WTC11 (cell line): ENCODE measurements around the gene HS3ST4. TPM values are rescaled to one million over a fixed set of nuclear protein-coding genes. Genes with fewer than 3 reads are reported as not detected.
A peak's percentile ranks its signal among the peaks of the same experiment; 100 is the strongest.

Source experiments
- ATAC-seq: fragments of 200-7000 bp; cut with Tn5 transposase; 2 replicates; pipeline ENCODE4 v1.10.0; 2021; ENCODE audit warnings: mild to moderate bottlenecking, moderate library complexity
- CTCF ChIA-PET: fragments of 300-600 bp; sonication (Branson Sonifier 250); formaldehyde crosslinking; loops from one replicate; lab custom pipeline; 2021; ENCODE audit warnings: antibody characterized with exemption; lab: Charles Lee
- POLR2A ChIA-PET: fragments of 350-600 bp; sonication (Branson Sonifier 250); formaldehyde crosslinking; loops from one replicate; lab custom pipeline; 2021; ENCODE audit warnings: antibody characterized with exemption; lab: Charles Lee
- DNase-seq: peaks from one replicate; pipeline ENCODE4 v3.0.0; 2021; ENCODE audit warnings: low spot score
- H3K27ac Mint-ChIP-seq: 2 replicates; pipeline ENCODE4 v1.8.0; 2021; ENCODE audit warnings: mixed read lengths
- H3K27me3 Mint-ChIP-seq: 2 replicates; pipeline ENCODE4 v1.8.0; 2021; ENCODE audit warnings: low read depth, mild to moderate bottlenecking, moderate library complexity, mixed read lengths
- H3K36me3 Mint-ChIP-seq: 2 replicates; pipeline ENCODE4 v1.8.0; 2021; ENCODE audit warnings: mixed read lengths
- H3K4me1 Mint-ChIP-seq: 2 replicates; pipeline ENCODE4 v1.8.0; 2022; ENCODE audit warnings: mixed read lengths
- H3K4me3 Mint-ChIP-seq: 2 replicates; pipeline ENCODE4 v1.8.0; 2021; ENCODE audit warnings: mild to moderate bottlenecking, moderate library complexity, mixed read lengths
- H3K9me3 Mint-ChIP-seq: 2 replicates; pipeline ENCODE4 v1.8.0; 2021; ENCODE audit warnings: mixed read lengths
- ATF1 ChIP-seq: sonication (generic); formaldehyde crosslinking; IDR thresholded peaks from 2 replicates; pipeline ENCODE4 v1.8.1; 2023; ENCODE audit warnings: mild to moderate bottlenecking, moderate library complexity, missing genetic modification reagents
- ATF2 ChIP-seq: sonication (generic); formaldehyde crosslinking; IDR thresholded peaks from 2 replicates; pipeline ENCODE4 v1.8.1; 2022; ENCODE audit warnings: low read depth, missing genetic modification reagents, borderline replicate concordance
- ATF3 ChIP-seq: sonication (generic); formaldehyde crosslinking; conservative IDR thresholded peaks from 2 replicates; pipeline ENCODE4 v1.8.1; 2022; ENCODE audit warnings: mild to moderate bottlenecking, missing genetic modification reagents
- CBFB ChIP-seq: sonication (generic); formaldehyde crosslinking; IDR thresholded peaks from 2 replicates; pipeline ENCODE4 v1.8.1; 2022; ENCODE audit warnings: mild to moderate bottlenecking, low read depth, missing genetic modification reagents
- CDX4 ChIP-seq: fragments of 250-450 bp; sonication (Bioruptor Pico); IDR thresholded peaks from 2 replicates; pipeline ENCODE4 v1.9.0; 2021; ENCODE audit warnings: moderate library complexity, mild to moderate bottlenecking, inconsistent platforms, borderline replicate concordance
- ERG ChIP-seq: fragments of 250-450 bp; sonication (Bioruptor Pico); IDR thresholded peaks from 2 replicates; pipeline ENCODE4 v1.8.0; 2021; ENCODE audit warnings: mild to moderate bottlenecking
- FOXJ3 ChIP-seq: sonication (generic); formaldehyde crosslinking; IDR thresholded peaks from 2 replicates; pipeline ENCODE4 v1.9.0; 2021; ENCODE audit warnings: missing genetic modification reagents, mild to moderate bottlenecking, borderline replicate concordance
- FOXP1 ChIP-seq: sonication (generic); formaldehyde crosslinking; IDR thresholded peaks from 2 replicates; pipeline ENCODE4 v1.8.0; 2022; ENCODE audit warnings: missing genetic modification reagents, mild to moderate bottlenecking, moderate library complexity, borderline replicate concordance
- KAT7 ChIP-seq: sonication (generic); formaldehyde crosslinking; IDR thresholded peaks from 2 replicates; pipeline ENCODE4 v1.8.1; 2023; ENCODE audit warnings: missing genetic modification reagents, mild to moderate bottlenecking, borderline replicate concordance
- MAX ChIP-seq: sonication (generic); formaldehyde crosslinking; IDR thresholded peaks from 2 replicates; pipeline ENCODE4 v1.8.0; 2022; ENCODE audit warnings: mild to moderate bottlenecking, missing genetic modification reagents
- MXD4 ChIP-seq: fragments of 250-450 bp; sonication (Bioruptor Pico); IDR thresholded peaks from 2 replicates; pipeline ENCODE4 v1.8.0; 2021; ENCODE audit warnings: mild to moderate bottlenecking, moderate library complexity, borderline replicate concordance
- PRDM15 ChIP-seq: sonication (generic); formaldehyde crosslinking; IDR thresholded peaks from 2 replicates; pipeline ENCODE4 v1.8.0; 2022; ENCODE audit warnings: missing genetic modification reagents
- SMAD3 ChIP-seq: sonication (generic); formaldehyde crosslinking; IDR thresholded peaks from 2 replicates; pipeline ENCODE4 v1.8.0; 2022; ENCODE audit warnings: missing genetic modification reagents, mild to moderate bottlenecking, borderline replicate concordance
- SMAD4 ChIP-seq: sonication (generic); formaldehyde crosslinking; IDR thresholded peaks from 2 replicates; pipeline ENCODE4 v1.8.0; 2022; ENCODE audit warnings: mild to moderate bottlenecking, missing genetic modification reagents
- ZMAT4 ChIP-seq: fragments of 250-450 bp; sonication (Bioruptor Pico); IDR thresholded peaks from 2 replicates; pipeline ENCODE4 v1.9.0; 2021; ENCODE audit warnings: mild to moderate bottlenecking
- ZNF219 ChIP-seq: sonication (generic); formaldehyde crosslinking; IDR thresholded peaks from 2 replicates; pipeline ENCODE4 v1.8.0; 2023; ENCODE audit warnings: missing genetic modification reagents, mild to moderate bottlenecking, borderline replicate concordance
- ZNF396 ChIP-seq: fragments of 250-450 bp; sonication (Bioruptor Pico); IDR thresholded peaks from 2 replicates; pipeline ENCODE4 v1.8.0; 2021; ENCODE audit warnings: mild to moderate bottlenecking, moderate library complexity, borderline replicate concordance
- ZNF423 ChIP-seq: fragments of 250-450 bp; sonication (Bioruptor Pico); IDR thresholded peaks from 2 replicates; pipeline ENCODE4 v2.1.2; 2022; ENCODE audit warnings: mild to moderate bottlenecking, moderate library complexity
- ZNF671 ChIP-seq: fragments of 250-450 bp; sonication (Bioruptor Pico); IDR thresholded peaks from 2 replicates; pipeline ENCODE4 v1.8.0; 2021; ENCODE audit warnings: mild to moderate bottlenecking
- total RNA-seq: library from RNA; stranded (reverse); gene quantifications from 3 replicates; pipeline ENCODE4 v1.2.3, GENCODE V29; 2021

The HS3ST4 gene
- total RNA-seq, 1 experiment from 2014 or later: 5.4 TPM

- Mint-ChIP-seq H3K36me3 (no peaks in the 10 kb centered on the region), H3K27ac (no peak overlapping the region), H3K4me3 (peak overlapping the region; percentile 78), H3K9me3 (no peaks in the 10 kb centered on the region)
- CTCF ChIA-PET: no interaction called here
- POLR2A ChIA-PET: no interaction called here
- ATAC-seq: peak; percentile 53
- DNase-seq: peak; percentile 54
- TF ChIP-seq ZNF219 (CRISPR knock-in tag): no peak
- no peak for TF ChIP-seq CDX4 (CRISPR knock-in tag)
- no peak for TF ChIP-seq FOXJ3 (CRISPR knock-in tag)
- TF ChIP-seq ZMAT4 (CRISPR knock-in tag): no peak
- TF ChIP-seq CBFB (CRISPR knock-in tag): no peak
- no peak for TF ChIP-seq MXD4 (CRISPR knock-in tag)
- TF ChIP-seq FOXP1 (CRISPR knock-in tag): no peak
- TF ChIP-seq PRDM15 (CRISPR knock-in tag): peak; percentile 73
- no peak for TF ChIP-seq ATF3 (CRISPR knock-in tag)
- TF ChIP-seq ATF1 (CRISPR knock-in tag): no peak
- no peak for TF ChIP-seq SMAD3
- TF ChIP-seq ATF2: no peak
- no peak for TF ChIP-seq ZNF423
- no peak for TF ChIP-seq ERG (CRISPR knock-in tag)
- TF ChIP-seq ZNF396 (CRISPR knock-in tag): no peak
- TF ChIP-seq KAT7 (CRISPR knock-in tag): 0 out of 2 replicates have a peak, but pooled peaks have one; percentile 21
- no peak for TF ChIP-seq SMAD4 (CRISPR knock-in tag)
- peak; percentile 13; the same call in 1 of the 2 replicates for TF ChIP-seq MAX (CRISPR knock-in tag)
- TF ChIP-seq ZNF671 (CRISPR knock-in tag): no peak
- TF ChIP-seq, all 79 proteins: peak for 3
- Mint-ChIP-seq H3K27me3 (peaks cover 36% of the 10 kb centered on the region), H3K4me1 (peaks cover 37% of the 10 kb centered on the region)
These were observed 1.2 kb downstream of the HS3ST4 start for GRCh38 chr16:25692742-25693508.
